ENCODE results near the gene TCF7.

The TCF7 gene

GRCh38 chr5:134176511-134177368, 62.3 kb downstream of the TCF7 start, which contains the start of gene SKP1:
Gene SKP1 (minus strand): TSS chr5:134176950. CDS start chr5:134174022, 2,928 bp downstream.
- H3K9me3 ChIP-seq (ENCODE audit: control insufficient read depth in 5 of 5, low read length in 5 of 5), result no peaks in the 10 kb centered on the region
- H3K4me1 ChIP-seq (ENCODE audit: control insufficient read depth in 5 of 5, insufficient read depth in 5 of 5, low read length in 5 of 5), result peaks cover 2 to 36% (median 27%) of the 10 kb centered on the region in 5 donors
- peaks cover 4 to 15% (median 14%) of the 10 kb centered on the region in 5 donors for H3K36me3 ChIP-seq (ENCODE audit: control insufficient read depth in 5 of 5, insufficient read depth in 5 of 5, low read length in 5 of 5)
- H3K27ac ChIP-seq (ENCODE audit: low read depth, low read length), result peak within 1 kb of the TSS; percentile 98
- H3K4me3 ChIP-seq (ENCODE audit: low read depth in 1 of 5, low read length in 5 of 5), result peak within 1 kb of the TSS; percentile 94 to 98 (median 96)
- peak within 1 kb of the TSS; percentile 91 to 100 (median 98) for H3K9ac ChIP-seq (ENCODE audit: low read length in 5 of 5)
- H3K27me3 ChIP-seq (ENCODE audit: control insufficient read depth in 5 of 5, insufficient read depth in 4 of 5, low read length in 5 of 5), result no peaks in the 10 kb centered on the region

GRCh38 chr5:134177369-134178095, 63.1 kb downstream of the TCF7 start:
- Histone ChIP-seq H3K4me3 (ENCODE audit: low read depth in 1 of 5, low read length in 5 of 5) (peak overlapping the region; percentile 82 to 98 (median 96)), H3K9me3 (ENCODE audit: control insufficient read depth in 5 of 5, low read length in 5 of 5) (no peaks in the 10 kb centered on the region)

GRCh38 chr5:134178096-134178419, 63.6 kb downstream of the TCF7 start:
- H3K9me3 ChIP-seq (ENCODE audit: control insufficient read depth in 5 of 5, low read length in 5 of 5), result no peaks in the 10 kb centered on the region
- H3K27me3 ChIP-seq (ENCODE audit: control insufficient read depth in 5 of 5, insufficient read depth in 4 of 5, low read length in 5 of 5), result no peaks in the 10 kb centered on the region
- peak overlapping the region in 1 of 5 donors; percentile 96 for H3K9ac ChIP-seq (ENCODE audit: low read length in 5 of 5)
- H3K36me3 ChIP-seq (ENCODE audit: control insufficient read depth in 5 of 5, insufficient read depth in 5 of 5, low read length in 5 of 5), result peaks cover 0 to 5% (median 3%) of the 10 kb centered on the region in 5 donors
- H3K27ac ChIP-seq (ENCODE audit: low read depth, low read length), result no peak overlapping the region
- peaks cover 2 to 36% (median 27%) of the 10 kb centered on the region in 5 donors for H3K4me1 ChIP-seq (ENCODE audit: control insufficient read depth in 5 of 5, insufficient read depth in 5 of 5, low read length in 5 of 5)
- peak overlapping the region; percentile 33 to 98 (median 96) for H3K4me3 ChIP-seq (ENCODE audit: low read depth in 1 of 5, low read length in 5 of 5)

More at GRCh38 chr5:134177369-134178095, 63.1 kb downstream of the TCF7 start:
- Histone ChIP-seq H3K9ac (ENCODE audit: low read length in 5 of 5) (peak overlapping the region in 4 of 5 donors; percentile 96 to 100 (median 98)), H3K27me3 (ENCODE audit: control insufficient read depth in 5 of 5, insufficient read depth in 4 of 5, low read length in 5 of 5) (no peaks in the 10 kb centered on the region), H3K4me1 (ENCODE audit: control insufficient read depth in 5 of 5, insufficient read depth in 5 of 5, low read length in 5 of 5) (peaks cover 2 to 36% (median 27%) of the 10 kb centered on the region in 5 donors), H3K36me3 (ENCODE audit: control insufficient read depth in 5 of 5, insufficient read depth in 5 of 5, low read length in 5 of 5) (peaks cover 0 to 7% (median 6%) of the 10 kb centered on the region in 5 donors), H3K27ac (ENCODE audit: low read depth, low read length) (peak overlapping the region; percentile 98)

- H3K4me1 ChIP-seq (ENCODE audit: control insufficient read depth in 5 of 5, insufficient read depth in 5 of 5, low read length in 5 of 5), result peaks cover 0 to 2% (median 0%) of the 10 kb centered on the region in 5 donors
- H3K27me3 ChIP-seq (ENCODE audit: control insufficient read depth in 5 of 5, insufficient read depth in 4 of 5, low read length in 5 of 5), result no peaks in the 10 kb centered on the region
- no peak overlapping the region for H3K27ac ChIP-seq (ENCODE audit: low read depth, low read length)
- H3K9ac ChIP-seq (ENCODE audit: low read length in 5 of 5), result no peak overlapping the region
- no peaks in the 10 kb centered on the region for H3K36me3 ChIP-seq (ENCODE audit: control insufficient read depth in 5 of 5, insufficient read depth in 5 of 5, low read length in 5 of 5)
- H3K4me3 ChIP-seq (ENCODE audit: low read depth in 1 of 5, low read length in 5 of 5), result no peak overlapping the region
- no peaks in the 10 kb centered on the region for H3K9me3 ChIP-seq (ENCODE audit: control insufficient read depth in 5 of 5, low read length in 5 of 5)
Measured at GRCh38 chr5:134183481-134183880, 69.0 kb downstream of the TCF7 start.

- no peaks in the 10 kb centered on the region for H3K9me3 ChIP-seq (ENCODE audit: control insufficient read depth in 5 of 5, low read length in 5 of 5)
- H3K27ac ChIP-seq (ENCODE audit: low read depth, low read length), result no peak overlapping the region
- no peak overlapping the region for H3K9ac ChIP-seq (ENCODE audit: low read length in 5 of 5)
- H3K4me1 ChIP-seq (ENCODE audit: control insufficient read depth in 5 of 5, insufficient read depth in 5 of 5, low read length in 5 of 5), result peaks cover 0 to 2% (median 0%) of the 10 kb centered on the region in 5 donors
- no peak overlapping the region for H3K4me3 ChIP-seq (ENCODE audit: low read depth in 1 of 5, low read length in 5 of 5)
- no peaks in the 10 kb centered on the region for H3K36me3 ChIP-seq (ENCODE audit: control insufficient read depth in 5 of 5, insufficient read depth in 5 of 5, low read length in 5 of 5)
- no peaks in the 10 kb centered on the region for H3K27me3 ChIP-seq (ENCODE audit: control insufficient read depth in 5 of 5, insufficient read depth in 4 of 5, low read length in 5 of 5)
Measured at GRCh38 chr5:134184155-134185135, 70.0 kb downstream of the TCF7 start.

GRCh38 chr5:134188092-134188491, 73.6 kb downstream of the TCF7 start:
- H3K27me3 ChIP-seq (ENCODE audit: control insufficient read depth in 5 of 5, insufficient read depth in 4 of 5, low read length in 5 of 5), result no peaks in the 10 kb centered on the region
- peaks cover 0 to 2% (median 0%) of the 10 kb centered on the region in 5 donors for H3K4me1 ChIP-seq (ENCODE audit: control insufficient read depth in 5 of 5, insufficient read depth in 5 of 5, low read length in 5 of 5)
- no peak overlapping the region for H3K27ac ChIP-seq (ENCODE audit: low read depth, low read length)
- H3K9ac ChIP-seq (ENCODE audit: low read length in 5 of 5), result no peak overlapping the region
- no peaks in the 10 kb centered on the region for H3K9me3 ChIP-seq (ENCODE audit: control insufficient read depth in 5 of 5, low read length in 5 of 5)
- H3K36me3 ChIP-seq (ENCODE audit: control insufficient read depth in 5 of 5, insufficient read depth in 5 of 5, low read length in 5 of 5), result no peaks in the 10 kb centered on the region
- H3K4me3 ChIP-seq (ENCODE audit: low read depth in 1 of 5, low read length in 5 of 5), result no peak overlapping the region

GRCh38 chr5:134189031-134189430, 74.5 kb downstream of the TCF7 start:
- Histone ChIP-seq H3K4me1 (ENCODE audit: control insufficient read depth in 5 of 5, insufficient read depth in 5 of 5, low read length in 5 of 5) (peaks cover 0 to under 1% (median 0%) of the 10 kb centered on the region in 5 donors), H3K36me3 (ENCODE audit: control insufficient read depth in 5 of 5, insufficient read depth in 5 of 5, low read length in 5 of 5) (no peaks in the 10 kb centered on the region), H3K27ac (ENCODE audit: low read depth, low read length) (no peak overlapping the region), H3K27me3 (ENCODE audit: control insufficient read depth in 5 of 5, insufficient read depth in 4 of 5, low read length in 5 of 5) (no peaks in the 10 kb centered on the region), H3K9me3 (ENCODE audit: control insufficient read depth in 5 of 5, low read length in 5 of 5) (no peaks in the 10 kb centered on the region), H3K4me3 (ENCODE audit: low read depth in 1 of 5, low read length in 5 of 5) (no peak overlapping the region), H3K9ac (ENCODE audit: low read length in 5 of 5) (no peak overlapping the region)

GRCh38 chr5:134195666-134196065, 81.2 kb downstream of the TCF7 start:
- Histone ChIP-seq H3K4me1 (ENCODE audit: control insufficient read depth in 5 of 5, insufficient read depth in 5 of 5, low read length in 5 of 5) (no peaks in the 10 kb centered on the region), H3K36me3 (ENCODE audit: control insufficient read depth in 5 of 5, insufficient read depth in 5 of 5, low read length in 5 of 5) (peaks cover 38 to 54% (median 46%) of the 10 kb centered on the region in 5 donors)

More at GRCh38 chr5:134195666-134196065, 81.2 kb downstream of the TCF7 start:
- Histone ChIP-seq H3K4me3 (ENCODE audit: low read depth in 1 of 5, low read length in 5 of 5) (no peak overlapping the region), H3K27ac (ENCODE audit: low read depth, low read length) (no peak overlapping the region), H3K9me3 (ENCODE audit: control insufficient read depth in 5 of 5, low read length in 5 of 5) (no peaks in the 10 kb centered on the region), H3K27me3 (ENCODE audit: control insufficient read depth in 5 of 5, insufficient read depth in 4 of 5, low read length in 5 of 5) (no peaks in the 10 kb centered on the region), H3K9ac (ENCODE audit: low read length in 5 of 5) (no peak overlapping the region)

Measured in subcutaneous abdominal adipose tissue (tissue), 5 donors.